Measurements from ENCODE around the gene INPP5K. TPM values are rescaled to one million over a fixed set of nuclear protein-coding genes. Genes with fewer than 3 reads are reported as not detected.
A peak's percentile ranks its signal among the peaks of the same experiment; 100 is the strongest.

The INPP5K gene
- total RNA-seq, 1 donor from 2014 or later, result 19.3 TPM

- DNase-seq (ENCODE audit: low spot score), result no peak
These were observed 9.7 kb downstream of the INPP5K start for GRCh38 chr17:1506649-1507267.

DNA sequence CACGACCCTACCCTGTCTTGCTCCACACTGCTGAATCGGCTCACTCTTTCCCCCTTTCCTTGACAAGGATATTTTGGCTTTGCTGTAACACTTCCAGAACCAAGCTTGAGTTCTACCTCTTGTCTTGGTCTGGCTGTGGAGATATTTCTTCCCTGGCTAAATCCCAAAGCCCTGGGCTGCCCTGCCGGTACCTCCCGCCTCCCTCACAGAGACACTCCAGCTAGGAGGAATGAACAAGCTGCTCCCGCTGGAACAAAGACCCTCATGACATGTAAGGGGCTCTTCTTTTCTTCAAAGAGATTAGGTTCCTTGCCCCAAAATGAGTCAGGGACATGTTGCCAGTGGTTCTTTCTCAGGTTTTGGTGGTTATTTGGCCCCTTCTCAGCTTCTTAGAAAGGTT is 10.8 kb downstream of the INPP5K start:
- DNase-seq (ENCODE audit: low spot score), result no peak

DNA sequence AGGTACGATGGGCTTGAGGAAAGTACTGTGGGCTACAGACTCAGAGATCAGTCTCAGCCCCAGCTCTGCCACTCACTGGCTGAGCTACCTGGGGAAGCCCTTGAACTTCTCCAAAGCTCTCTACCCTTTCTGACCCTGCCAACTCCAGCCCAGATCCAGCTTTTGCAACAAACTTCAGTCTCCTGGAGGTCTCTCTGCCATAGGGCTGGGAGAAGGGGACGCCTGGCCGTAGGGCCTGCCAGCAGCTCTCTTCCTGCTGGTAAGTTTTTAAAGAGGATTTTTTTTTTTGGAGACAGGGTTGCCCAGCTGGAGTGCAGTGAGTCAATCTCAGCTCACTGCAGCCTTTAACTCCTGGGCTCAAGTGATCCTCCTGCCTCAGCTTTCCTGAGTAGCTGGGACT is 11.5 kb downstream of the INPP5K start:
- no peak for DNase-seq (ENCODE audit: low spot score)

GRCh38 chr17:1503699-1504098 is 12.7 kb downstream of the INPP5K start:
- DNase-seq (ENCODE audit: low spot score), result no peak

DNA sequence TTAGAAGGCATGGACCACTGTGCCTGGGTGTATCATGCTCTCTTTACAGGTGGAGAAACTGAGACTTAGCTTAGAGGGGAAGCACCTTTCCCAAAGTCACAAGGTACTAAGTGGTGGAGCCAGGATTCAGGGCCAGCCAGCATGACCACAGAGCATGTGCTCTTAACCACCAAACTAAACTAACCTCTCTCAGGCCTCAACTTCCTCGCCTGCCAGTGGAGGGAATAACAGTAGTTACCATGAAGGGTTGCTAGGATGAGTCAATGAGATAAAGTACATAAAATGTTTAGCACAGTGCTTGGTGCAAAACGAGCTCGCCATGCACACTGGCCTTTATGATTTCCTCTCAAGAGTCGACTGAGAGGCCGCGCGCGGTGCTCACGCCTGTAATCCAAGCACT is 17.5 kb downstream of the INPP5K start:
- peak; percentile 64 for DNase-seq (ENCODE audit: low spot score)

GRCh38 chr17:1498233-1498632 is 18.2 kb downstream of the INPP5K start:
- peak; percentile 54 for DNase-seq (ENCODE audit: low spot score)

GRCh38 chr17:1497831-1498230 is 18.6 kb downstream of the INPP5K start:
- DNase-seq (ENCODE audit: low spot score), result no peak

- DNase-seq (ENCODE audit: low spot score), result peak; percentile 80
These were observed 19.5 kb downstream of the INPP5K start for GRCh38 chr17:1496869-1497268.

- peak; percentile 90 for DNase-seq (ENCODE audit: low spot score)
These were observed 21.0 kb downstream of the INPP5K start for GRCh38 chr17:1495265-1495989.

DNA sequence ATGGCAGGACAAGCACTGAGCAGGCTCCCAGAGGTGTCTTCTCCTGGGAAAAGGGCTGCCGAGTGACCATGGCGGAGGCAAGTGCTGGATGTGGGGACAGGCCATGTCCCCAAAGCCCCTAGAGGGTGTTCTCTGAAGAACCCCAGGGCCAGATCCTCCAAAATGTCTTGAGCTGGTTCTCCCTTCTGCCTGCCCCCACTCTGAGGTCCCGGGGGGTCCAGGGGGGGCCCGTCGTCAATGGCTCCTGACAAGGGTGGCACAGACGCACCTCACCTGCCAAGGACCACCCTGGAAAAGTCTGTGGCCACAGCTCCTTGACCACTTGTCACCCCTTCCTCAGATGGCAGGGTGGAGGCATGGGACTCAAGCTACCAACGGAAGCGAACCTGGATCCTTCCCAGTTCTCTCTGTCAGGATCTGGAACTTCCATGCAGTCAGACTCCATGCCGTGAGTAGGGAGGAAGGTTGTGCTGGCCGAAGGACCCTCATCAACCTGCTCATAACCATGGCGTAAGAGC is 21.6 kb downstream of the INPP5K start:
- no peak for DNase-seq (ENCODE audit: low spot score)

DNA sequence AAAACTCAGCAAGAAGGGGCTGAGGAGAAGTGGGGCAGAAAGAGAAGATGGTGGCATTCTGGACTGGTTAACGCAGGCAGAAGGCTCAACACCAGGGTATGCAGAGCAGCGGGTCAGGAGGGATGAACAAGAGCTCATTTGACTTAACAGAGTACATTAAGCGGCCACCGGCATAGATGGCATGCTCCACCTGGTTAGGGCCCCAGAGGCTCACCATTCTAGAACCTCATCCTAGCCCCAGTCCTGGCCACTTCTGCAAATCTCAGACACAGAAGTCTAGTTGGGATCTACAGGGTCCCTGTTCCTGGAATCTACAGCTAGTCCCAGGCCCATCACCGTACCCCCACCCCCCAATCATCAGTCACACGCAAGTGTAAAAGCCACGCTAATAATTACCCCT is 22.2 kb downstream of the INPP5K start:
- no peak for DNase-seq (ENCODE audit: low spot score)

- DNase-seq (ENCODE audit: low spot score), result peak; percentile 36
These were observed 23.0 kb downstream of the INPP5K start for GRCh38 chr17:1493291-1493980.

DNA sequence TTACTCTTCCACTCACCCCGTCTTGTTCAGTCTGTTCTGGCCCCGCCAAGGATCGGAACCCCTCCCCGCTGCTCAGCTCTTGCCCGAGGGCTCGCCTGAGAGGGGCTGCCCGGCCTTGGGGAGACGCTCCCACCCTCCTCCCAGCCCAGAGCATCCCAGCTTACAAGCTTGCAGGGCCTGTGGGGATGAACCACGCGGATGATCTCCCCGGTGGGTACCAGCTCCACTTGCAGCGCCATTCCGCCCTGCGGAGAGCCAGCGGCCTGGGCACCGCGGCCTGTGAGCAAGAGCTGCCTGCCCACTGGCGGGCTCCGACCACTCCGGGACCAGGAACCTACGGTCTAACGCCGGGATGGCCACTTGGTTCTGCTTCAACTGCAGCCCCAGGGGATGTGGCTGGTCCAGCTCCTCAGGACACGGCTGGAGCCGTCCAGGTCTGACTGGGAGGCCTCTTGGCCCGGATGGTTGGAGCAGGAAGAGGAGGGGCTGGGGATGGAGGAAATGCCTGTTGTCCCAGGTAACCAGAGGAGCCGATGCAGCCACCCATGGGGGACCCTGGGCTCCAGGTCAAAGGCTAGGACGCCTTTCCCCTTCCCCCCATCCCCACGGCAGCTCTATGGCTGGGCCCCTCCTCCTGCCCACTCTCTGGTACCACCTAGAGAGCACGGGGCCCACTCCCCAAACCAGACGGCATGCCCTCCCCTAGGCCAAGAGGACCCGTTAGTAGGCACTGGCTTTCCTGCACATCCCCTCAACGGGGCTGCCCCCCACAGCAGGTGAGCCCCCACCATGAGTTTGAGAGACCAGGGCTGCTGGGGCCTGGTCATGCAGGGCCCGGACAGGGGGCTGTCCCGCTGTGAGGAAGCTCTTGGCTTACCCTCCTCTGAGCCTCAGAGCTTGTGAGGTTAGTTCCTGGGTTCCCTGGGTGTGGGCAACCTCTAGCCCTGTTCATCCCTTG is 23.9 kb downstream of the INPP5K start, which contains the start of gene MYO1C:
TSS of gene MYO1C (minus strand) at position 438 of the 958 bp plus-strand sequence. CDS start at position 239, 199 bp downstream.
- peak; percentile 36 for DNase-seq (ENCODE audit: low spot score)

DNA sequence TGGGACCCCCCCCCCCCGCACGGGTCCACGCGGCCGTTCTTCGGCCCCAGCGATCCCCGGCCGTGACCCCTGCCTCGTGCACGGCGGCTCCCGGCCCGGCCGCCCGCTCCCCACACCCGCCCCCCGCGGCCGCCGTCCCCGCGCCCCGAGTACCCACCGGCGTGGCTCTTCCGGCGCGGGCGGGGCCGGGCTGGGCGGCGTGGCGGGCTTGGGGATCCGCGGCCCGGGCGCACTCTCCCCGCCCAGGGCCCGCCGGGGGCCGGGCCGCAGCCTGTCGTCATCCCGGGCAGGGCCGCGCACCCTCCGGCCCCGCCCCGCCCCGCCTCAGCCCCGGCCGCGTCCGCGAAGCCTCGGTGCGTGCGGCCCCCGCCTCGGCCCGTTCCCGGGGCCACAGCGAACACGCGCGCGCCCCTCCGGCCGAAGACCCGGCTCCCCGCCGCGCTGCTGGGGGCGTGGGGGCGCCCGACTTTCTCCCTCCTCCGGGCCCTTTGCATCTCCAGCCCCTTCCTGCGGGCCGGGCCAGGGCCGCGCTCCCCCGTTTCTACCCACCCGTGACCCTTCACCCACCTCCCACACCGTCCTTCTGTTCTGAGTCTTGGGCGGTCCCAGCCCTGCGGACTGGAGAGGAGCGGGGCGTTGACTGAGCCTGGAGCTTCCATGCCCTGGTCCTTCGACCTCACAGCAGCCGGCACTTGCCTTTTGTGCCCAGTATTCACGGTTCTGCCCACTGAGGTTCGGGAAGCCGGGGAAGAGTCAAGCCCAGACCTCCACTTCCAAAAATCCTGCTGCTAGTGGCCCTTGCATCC is 24.8 kb downstream of the INPP5K start:
- DNase-seq (ENCODE audit: low spot score), result peak; percentile 77

GRCh38 chr17:1490643-1491442 is 25.6 kb downstream of the INPP5K start:
- peak; percentile 83 for DNase-seq (ENCODE audit: low spot score)

- DNase-seq (ENCODE audit: low spot score), result no peak
These were observed 27.6 kb downstream of the INPP5K start for GRCh38 chr17:1488826-1489270.

GRCh38 chr17:1487939-1488825 is 28.2 kb downstream of the INPP5K start:
- DNase-seq (ENCODE audit: low spot score), result peak; percentile 93
